Neural cell (in vitro differentiated cells): ENCODE results near the gene CNTNAP5. TPM values are rescaled to one million over a fixed set of nuclear protein-coding genes. Genes with fewer than 3 reads are reported as not detected.

ENCODE experiments used
- H2AFZ ChIP-seq: fragments of 200-600, 300-800 bp; sonication (generic), shearing (Covaris generic); 2 replicates; pipeline ENCODE4 v1.6.0; 2014; ENCODE audit warnings: low read depth, mild to moderate bottlenecking, antibody characterized with exemption, low read length, moderate library complexity
- H3F3A ChIP-seq: fragments of 200-600 bp; shearing (Covaris generic); 2 replicates; pipeline ENCODE4 v1.6.1; 2016; ENCODE audit warnings: mild to moderate bottlenecking, moderate library complexity, mixed read lengths, antibody characterized with exemption, low read length; ENCODE audit not compliant: insufficient read depth, poor library complexity, severe bottlenecking
- H3K27ac ChIP-seq: fragments of 200-600, 300-800 bp; sonication (generic), shearing (Covaris generic); 2 replicates; pipeline ENCODE4 v1.5.1; 2014; ENCODE audit warnings: mild to moderate bottlenecking, low read length, moderate library complexity
- H3K27me3 ChIP-seq: fragments of 300-800, 200-600 bp; sonication (generic), shearing (Covaris generic); 2 replicates; pipeline ENCODE4 v1.6.0; 2014; ENCODE audit warnings: mild to moderate bottlenecking, low read depth, low read length, moderate library complexity; ENCODE audit not compliant: insufficient read depth
- H3K36me3 ChIP-seq: fragments of 300-800, 200-600 bp; sonication (generic), shearing (Covaris generic); 2 replicates; pipeline ENCODE4 v1.5.1; 2014; ENCODE audit warnings: mild to moderate bottlenecking, antibody characterized with exemption, low read length, moderate library complexity; ENCODE audit not compliant: insufficient read depth
- H3K4me2 ChIP-seq: fragments of 300-800, 200-600 bp; sonication (generic), shearing (Covaris generic); 2 replicates; pipeline ENCODE4 v1.6.0; 2014; ENCODE audit warnings: mild to moderate bottlenecking, low read length
- H3K4me3 ChIP-seq: fragments of 300-800, 200-600 bp; sonication (generic), shearing (Covaris generic); 2 replicates; pipeline ENCODE4 v1.5.1; 2014; ENCODE audit warnings: mild to moderate bottlenecking, low read length, moderate library complexity
- H3K79me2 ChIP-seq: fragments of 200-600 bp; shearing (Covaris generic); replicated peaks from 2 replicates; pipeline ENCODE4 v1.6.0; 2014; ENCODE audit warnings: mild to moderate bottlenecking, low read length, moderate library complexity; ENCODE audit not compliant: insufficient read depth
- H3K9ac ChIP-seq: fragments of 300-800, 200-600 bp; sonication (generic), shearing (Covaris generic); 2 replicates; pipeline ENCODE4 v1.6.1; 2016; ENCODE audit warnings: mild to moderate bottlenecking, low read length, mixed read lengths
- H3K9me2 ChIP-seq: fragments of 200-600 bp; shearing (Covaris generic); 2 replicates; pipeline ENCODE4 v1.6.1; 2016; ENCODE audit warnings: mild to moderate bottlenecking, low read length, mixed read lengths; ENCODE audit not compliant: insufficient read depth
- H3K9me3 ChIP-seq: fragments of 200-600, 300-800 bp; sonication (generic), shearing (Covaris generic); 2 replicates; pipeline ENCODE4 v1.6.1; 2016; ENCODE audit warnings: mild to moderate bottlenecking, mixed run types, low read length, moderate library complexity, mixed read lengths
- H4K20me1 ChIP-seq: fragments of 200-600 bp; shearing (Covaris generic); 2 replicates; pipeline ENCODE4 v1.6.1; 2016; ENCODE audit warnings: mild to moderate bottlenecking, mixed run types; ENCODE audit not compliant: insufficient read depth
- EP300 ChIP-seq: fragments of 450-650 bp; conservative IDR thresholded peaks from 2 replicates; pipeline ENCODE4 v1.6.1; 2014; ENCODE audit warnings: antibody characterized with exemption, mild to moderate bottlenecking, moderate library complexity; ENCODE audit not compliant: poor library complexity, severe bottlenecking
- EZH2 ChIP-seq: fragments of 200-600, 300-800 bp; shearing (Covaris generic), sonication (generic); IDR thresholded peaks from 2 replicates; pipeline ENCODE4 v1.6.1; 2014; ENCODE audit warnings: antibody characterized with exemption, low read length, borderline replicate concordance, mild to moderate bottlenecking; ENCODE audit not compliant: insufficient read depth, poor library complexity, severe bottlenecking
- MXI1 ChIP-seq: fragments of 450-650 bp; conservative IDR thresholded peaks from 2 replicates; pipeline ENCODE4 v1.6.1; 2014; ENCODE audit warnings: antibody characterized with exemption, mild to moderate bottlenecking; ENCODE audit not compliant: poor library complexity, severe bottlenecking
- POLR2AphosphoS5 ChIP-seq: IDR thresholded peaks from 2 replicates; pipeline ENCODE4 v1.6.1; 2012
- RAD21 ChIP-seq: fragments of 450-650 bp; conservative IDR thresholded peaks from 2 replicates; pipeline ENCODE4 v1.6.1; 2014; ENCODE audit warnings: antibody characterized with exemption, mild to moderate bottlenecking, moderate library complexity
- SMC3 ChIP-seq: fragments of 450-650 bp; conservative IDR thresholded peaks from 2 replicates; pipeline ENCODE4 v1.6.1; 2014; ENCODE audit warnings: antibody characterized with exemption, mild to moderate bottlenecking, moderate library complexity; ENCODE audit not compliant: poor library complexity
- TAF1 ChIP-seq: IDR thresholded peaks from 2 replicates; pipeline ENCODE4 v1.6.1; 2012; ENCODE audit warnings: low read depth
- polyA plus RNA-seq: library from polyadenylated mRNA; depleted of rRNA; stranded (reverse); fragments of >200 nt; gene quantifications from 2 replicates; pipeline ENCODE4 v1.2.3, GENCODE V29; 2014
- TF ChIP-seq, protein P1 (sequence below): fragments of 450-650 bp; IDR thresholded peaks from 2 replicates; pipeline ENCODE4 v1.5.1; 2014; ENCODE audit warnings: antibody characterized with exemption, mild to moderate bottlenecking, moderate library complexity; ENCODE audit not compliant: poor library complexity, severe bottlenecking
- TF ChIP-seq, protein P2 (sequence below): IDR thresholded peaks from 2 replicates; pipeline ENCODE4 v1.6.1; 2012; ENCODE audit warnings: borderline replicate concordance

Gene CNTNAP5
- polyA plus RNA-seq, 1 donor from 2014 or later = 19.3 TPM

DNA sequence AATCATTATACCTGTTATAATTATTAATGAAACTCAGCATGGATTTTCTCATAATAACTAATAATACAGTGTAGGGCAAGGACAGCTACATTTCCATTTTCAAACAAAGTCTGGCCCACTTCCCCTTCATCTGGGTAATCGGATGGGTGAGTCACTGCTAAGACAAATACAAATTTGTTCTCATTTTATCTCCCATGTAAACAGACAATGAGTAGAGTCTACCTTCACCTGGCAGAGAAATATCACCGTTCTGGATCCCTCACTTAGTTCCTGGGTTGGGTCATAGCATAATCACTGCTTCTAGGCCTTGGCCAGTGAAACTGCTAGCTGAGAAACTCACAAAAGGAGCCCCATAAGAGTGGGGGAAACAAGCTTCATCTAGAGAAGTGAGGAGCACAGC lies 9.2 kb downstream of the CNTNAP5 start:
- no peaks in the 10 kb centered on the region for H3K27me3 ChIP-seq
- H4K20me1 ChIP-seq = no peaks in the 10 kb centered on the region
- no peak overlapping the region for H3K4me2 ChIP-seq
- H3K27ac ChIP-seq = no peak overlapping the region
- peaks cover 8% of the 10 kb centered on the region for H3K36me3 ChIP-seq
- H3K79me2 ChIP-seq = peaks cover 43% of the 10 kb centered on the region
- H3F3A ChIP-seq = no peaks in the 10 kb centered on the region
- TF ChIP-seq SMC3 = no peak
- TF ChIP-seq, protein P1, sequence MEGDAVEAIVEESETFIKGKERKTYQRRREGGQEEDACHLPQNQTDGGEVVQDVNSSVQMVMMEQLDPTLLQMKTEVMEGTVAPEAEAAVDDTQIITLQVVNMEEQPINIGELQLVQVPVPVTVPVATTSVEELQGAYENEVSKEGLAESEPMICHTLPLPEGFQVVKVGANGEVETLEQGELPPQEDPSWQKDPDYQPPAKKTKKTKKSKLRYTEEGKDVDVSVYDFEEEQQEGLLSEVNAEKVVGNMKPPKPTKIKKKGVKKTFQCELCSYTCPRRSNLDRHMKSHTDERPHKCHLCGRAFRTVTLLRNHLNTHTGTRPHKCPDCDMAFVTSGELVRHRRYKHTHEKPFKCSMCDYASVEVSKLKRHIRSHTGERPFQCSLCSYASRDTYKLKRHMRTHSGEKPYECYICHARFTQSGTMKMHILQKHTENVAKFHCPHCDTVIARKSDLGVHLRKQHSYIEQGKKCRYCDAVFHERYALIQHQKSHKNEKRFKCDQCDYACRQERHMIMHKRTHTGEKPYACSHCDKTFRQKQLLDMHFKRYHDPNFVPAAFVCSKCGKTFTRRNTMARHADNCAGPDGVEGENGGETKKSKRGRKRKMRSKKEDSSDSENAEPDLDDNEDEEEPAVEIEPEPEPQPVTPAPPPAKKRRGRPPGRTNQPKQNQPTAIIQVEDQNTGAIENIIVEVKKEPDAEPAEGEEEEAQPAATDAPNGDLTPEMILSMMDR = no peak
- TF ChIP-seq MXI1 = no peak
- TF ChIP-seq, protein P2, sequence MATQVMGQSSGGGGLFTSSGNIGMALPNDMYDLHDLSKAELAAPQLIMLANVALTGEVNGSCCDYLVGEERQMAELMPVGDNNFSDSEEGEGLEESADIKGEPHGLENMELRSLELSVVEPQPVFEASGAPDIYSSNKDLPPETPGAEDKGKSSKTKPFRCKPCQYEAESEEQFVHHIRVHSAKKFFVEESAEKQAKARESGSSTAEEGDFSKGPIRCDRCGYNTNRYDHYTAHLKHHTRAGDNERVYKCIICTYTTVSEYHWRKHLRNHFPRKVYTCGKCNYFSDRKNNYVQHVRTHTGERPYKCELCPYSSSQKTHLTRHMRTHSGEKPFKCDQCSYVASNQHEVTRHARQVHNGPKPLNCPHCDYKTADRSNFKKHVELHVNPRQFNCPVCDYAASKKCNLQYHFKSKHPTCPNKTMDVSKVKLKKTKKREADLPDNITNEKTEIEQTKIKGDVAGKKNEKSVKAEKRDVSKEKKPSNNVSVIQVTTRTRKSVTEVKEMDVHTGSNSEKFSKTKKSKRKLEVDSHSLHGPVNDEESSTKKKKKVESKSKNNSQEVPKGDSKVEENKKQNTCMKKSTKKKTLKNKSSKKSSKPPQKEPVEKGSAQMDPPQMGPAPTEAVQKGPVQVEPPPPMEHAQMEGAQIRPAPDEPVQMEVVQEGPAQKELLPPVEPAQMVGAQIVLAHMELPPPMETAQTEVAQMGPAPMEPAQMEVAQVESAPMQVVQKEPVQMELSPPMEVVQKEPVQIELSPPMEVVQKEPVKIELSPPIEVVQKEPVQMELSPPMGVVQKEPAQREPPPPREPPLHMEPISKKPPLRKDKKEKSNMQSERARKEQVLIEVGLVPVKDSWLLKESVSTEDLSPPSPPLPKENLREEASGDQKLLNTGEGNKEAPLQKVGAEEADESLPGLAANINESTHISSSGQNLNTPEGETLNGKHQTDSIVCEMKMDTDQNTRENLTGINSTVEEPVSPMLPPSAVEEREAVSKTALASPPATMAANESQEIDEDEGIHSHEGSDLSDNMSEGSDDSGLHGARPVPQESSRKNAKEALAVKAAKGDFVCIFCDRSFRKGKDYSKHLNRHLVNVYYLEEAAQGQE = no peak
- TF ChIP-seq POLR2AphosphoS5 = no peak
- no peak for TF ChIP-seq RAD21
- no peak for TF ChIP-seq EZH2
- TF ChIP-seq EP300 = no peak
- no peak for TF ChIP-seq TAF1
- no peak overlapping the region for H3K9ac ChIP-seq
- no peaks in the 10 kb centered on the region for H3K9me2 ChIP-seq
- H3K4me3 ChIP-seq = peak overlapping the region; percentile 75
- H2AFZ ChIP-seq = no peak overlapping the region
- no peaks in the 10 kb centered on the region for H3K9me3 ChIP-seq

DNA sequence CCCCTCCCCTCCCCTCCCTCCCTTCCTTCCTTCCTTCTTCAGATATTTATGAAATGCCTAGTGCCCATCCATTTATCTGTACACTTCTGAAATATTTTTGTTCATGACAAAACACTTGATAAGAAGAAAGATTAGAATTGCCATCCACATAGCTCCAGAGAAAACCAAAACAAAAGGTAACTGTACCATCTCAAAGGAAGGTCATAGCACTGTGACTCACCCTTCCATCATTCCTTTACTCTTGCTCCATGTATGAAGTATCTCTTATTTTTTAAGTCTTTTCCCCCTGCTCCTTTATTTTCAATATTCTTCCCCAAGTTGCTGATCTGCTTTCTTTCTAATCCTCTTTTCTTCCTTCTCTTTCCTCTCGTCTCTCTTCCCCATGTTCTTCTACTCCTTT lies 9.9 kb downstream of the CNTNAP5 start:
- Histone ChIP-seq H3K27me3 (no peaks in the 10 kb centered on the region), H3K9me2 (no peaks in the 10 kb centered on the region), H2AFZ (no peak overlapping the region), H3K4me3 (no peak overlapping the region), H3K9me3 (no peaks in the 10 kb centered on the region), H4K20me1 (no peaks in the 10 kb centered on the region), H3K79me2 (peaks cover 39% of the 10 kb centered on the region), H3K36me3 (peaks cover 10% of the 10 kb centered on the region), H3F3A (no peaks in the 10 kb centered on the region), H3K27ac (no peak overlapping the region), H3K9ac (no peak overlapping the region), H3K4me2 (no peak overlapping the region)
- no peak for TF ChIP-seq POLR2AphosphoS5
- TF ChIP-seq, protein P1 = no peak
- TF ChIP-seq RAD21 = no peak
- TF ChIP-seq, protein P2 = no peak
- no peak for TF ChIP-seq TAF1
- TF ChIP-seq EP300 = no peak
- TF ChIP-seq MXI1 = no peak
- TF ChIP-seq SMC3 = no peak
- TF ChIP-seq EZH2 = no peak
